ENCODE data around the gene NT5DC4. TPM values are rescaled to one million over a fixed set of nuclear protein-coding genes. Genes with fewer than 3 reads are reported as not detected.

NT5DC4 gene
- total and polyA plus RNA-seq, 2 of the 8 experiments (the other 6 are each of a cell fraction or from before 2014, with no cell fraction given) = not detected

DNA sequence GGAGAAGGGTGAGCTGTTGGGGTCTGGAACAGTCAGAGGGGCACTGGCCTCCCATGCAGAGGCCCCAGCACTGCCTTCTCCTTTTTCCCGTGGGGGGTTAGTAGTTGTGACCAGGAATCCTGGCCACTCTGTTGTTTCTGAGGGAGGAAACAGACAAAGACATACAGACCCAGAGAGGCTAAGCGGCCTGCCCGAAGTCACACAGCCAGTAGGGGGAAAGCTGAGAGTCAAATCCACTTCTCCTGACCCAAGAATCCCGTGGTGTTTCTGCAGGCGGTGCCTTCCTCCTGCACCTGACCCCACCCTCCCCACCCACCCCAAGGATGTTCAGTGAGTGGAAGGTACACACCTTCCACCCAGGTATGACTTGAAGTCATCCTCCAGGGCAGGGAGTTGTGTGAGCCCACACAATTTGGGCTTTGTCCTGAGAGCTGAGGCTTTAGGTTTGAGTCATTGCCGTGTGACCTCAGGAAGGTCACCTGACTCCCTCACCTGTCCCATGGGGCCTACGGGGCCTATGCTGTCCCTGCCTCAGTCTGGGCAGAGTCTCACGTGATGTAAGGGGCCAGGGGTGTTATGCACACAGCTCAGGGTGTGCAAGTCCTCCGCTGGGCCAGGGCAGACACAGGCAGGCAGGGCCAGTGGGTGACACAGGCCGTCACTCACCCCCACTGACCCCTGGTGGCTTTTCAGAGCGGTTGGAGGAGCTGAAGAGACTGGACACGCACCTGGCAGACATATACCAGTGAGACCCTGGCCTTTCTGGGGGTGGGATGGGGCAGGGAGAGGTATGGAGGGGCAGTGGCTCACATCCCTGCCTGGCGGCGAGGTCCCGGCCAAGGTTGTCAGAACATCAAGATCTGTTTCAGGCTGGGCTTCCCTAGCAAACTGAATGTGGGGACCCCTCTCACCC, 5.0 kb downstream of the NT5DC4 start:
- H3K9ac ChIP-seq (replicated peaks in 1 of 4; ENCODE audit: extremely low read depth in 1 of 4, low read depth in 3 of 4, low read length in 3 of 4) = no peak overlapping the region
- H3K23me2 ChIP-seq (ENCODE audit: low read depth, low read length) = no peaks in the 10 kb centered on the region

More for the DNA sequence above, 5.0 kb downstream of the NT5DC4 start:
- no peak overlapping the region for H2BK20ac ChIP-seq (ENCODE audit: low read length)
- TF ChIP-seq, protein P1, sequence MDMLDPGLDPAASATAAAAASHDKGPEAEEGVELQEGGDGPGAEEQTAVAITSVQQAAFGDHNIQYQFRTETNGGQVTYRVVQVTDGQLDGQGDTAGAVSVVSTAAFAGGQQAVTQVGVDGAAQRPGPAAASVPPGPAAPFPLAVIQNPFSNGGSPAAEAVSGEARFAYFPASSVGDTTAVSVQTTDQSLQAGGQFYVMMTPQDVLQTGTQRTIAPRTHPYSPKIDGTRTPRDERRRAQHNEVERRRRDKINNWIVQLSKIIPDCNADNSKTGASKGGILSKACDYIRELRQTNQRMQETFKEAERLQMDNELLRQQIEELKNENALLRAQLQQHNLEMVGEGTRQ (IDR thresholded peaks at IDR 0.05; ENCODE audit: low read length) = peak; percentile 59
- TF ChIP-seq, protein P2, sequence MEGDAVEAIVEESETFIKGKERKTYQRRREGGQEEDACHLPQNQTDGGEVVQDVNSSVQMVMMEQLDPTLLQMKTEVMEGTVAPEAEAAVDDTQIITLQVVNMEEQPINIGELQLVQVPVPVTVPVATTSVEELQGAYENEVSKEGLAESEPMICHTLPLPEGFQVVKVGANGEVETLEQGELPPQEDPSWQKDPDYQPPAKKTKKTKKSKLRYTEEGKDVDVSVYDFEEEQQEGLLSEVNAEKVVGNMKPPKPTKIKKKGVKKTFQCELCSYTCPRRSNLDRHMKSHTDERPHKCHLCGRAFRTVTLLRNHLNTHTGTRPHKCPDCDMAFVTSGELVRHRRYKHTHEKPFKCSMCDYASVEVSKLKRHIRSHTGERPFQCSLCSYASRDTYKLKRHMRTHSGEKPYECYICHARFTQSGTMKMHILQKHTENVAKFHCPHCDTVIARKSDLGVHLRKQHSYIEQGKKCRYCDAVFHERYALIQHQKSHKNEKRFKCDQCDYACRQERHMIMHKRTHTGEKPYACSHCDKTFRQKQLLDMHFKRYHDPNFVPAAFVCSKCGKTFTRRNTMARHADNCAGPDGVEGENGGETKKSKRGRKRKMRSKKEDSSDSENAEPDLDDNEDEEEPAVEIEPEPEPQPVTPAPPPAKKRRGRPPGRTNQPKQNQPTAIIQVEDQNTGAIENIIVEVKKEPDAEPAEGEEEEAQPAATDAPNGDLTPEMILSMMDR (IDR thresholded peaks at IDR 0.05; ENCODE audit: control extremely low read depth in 1 of 3, insufficient read depth in 1 of 3, low read depth in 1 of 3, low read length in 3 of 3) = no peak
- no peak overlapping the region for H2BK120ac ChIP-seq (replicated peaks; ENCODE audit: low read depth, low read length)
- H3K4ac ChIP-seq (replicated peaks; ENCODE audit: insufficient read length, low read depth, low read length) = no peak overlapping the region
- no peak overlapping the region for H4K5ac ChIP-seq (ENCODE audit: insufficient read length, low read depth, low read length)
- no peak overlapping the region for H3K27ac ChIP-seq (ENCODE audit: low read depth, low read length)
- H3K56ac ChIP-seq (replicated peaks; ENCODE audit: insufficient read length, low read depth, low read length) = no peak overlapping the region
- no peak overlapping the region for H3K23ac ChIP-seq (ENCODE audit: insufficient read length)
- 83% methylated on average over 12 of the region's 15 CpGs; no CpG with 5 or more reads in 1 of the 2 experiments for WGBS, 2 experiments (ENCODE audit: extremely low coverage in 1 of 2, insufficient coverage in 1 of 2, insufficient read length in 1 of 2, insufficient replicate concordance in 2 of 2, low coverage in 1 of 2, low lambda C conversion rate in 2 of 2, missing lambda C conversion rate in 1 of 2)
- no peak for FAIRE-seq
- ChIA-PET POLR2A (ENCODE audit: partially characterized antibody) (interaction anchor here (1.0 to 1.6 kb wide), 4 partner anchors 78 to 126 kb away, joined by 3 to 5 read pairs (median 3); partner anchors contain the start of gene SLC20A1), CTCF (ENCODE audit: partially characterized antibody) (interaction anchor here (0.7 to 10.5 kb wide), 50 partner anchors 10 to 251 kb away, joined by 3 to 185 read pairs (median 6); partner anchors contain the start of genes CHCHD5, IL36G and SLC20A1)
- peak overlapping the region; percentile 89 for H4K8ac ChIP-seq (ENCODE audit: extremely low read depth, insufficient read depth, low read length)
- no peak for DNase-seq (ENCODE audit: low read depth in 1 of 2, low spot score in 2 of 2)
- no peak overlapping the region for H3K4me2 ChIP-seq (ENCODE audit: insufficient read depth in 1 of 2, low read depth in 2 of 2, low read length in 2 of 2)
- no peak overlapping the region for H3K4me3 ChIP-seq (ENCODE audit: extremely low read depth in 1 of 4, insufficient read depth in 2 of 4, low read depth in 3 of 4, low read length in 4 of 4)
- no peaks in the 10 kb centered on the region for H3K36me3 ChIP-seq (ENCODE audit: control insufficient read depth in 2 of 4, insufficient read depth in 4 of 4, low read length in 3 of 4)
- no peaks in the 10 kb centered on the region for H3K9me3 ChIP-seq (ENCODE audit: insufficient read depth in 2 of 2, low read depth in 1 of 2, low read length in 1 of 2)
- no peaks in the 10 kb centered on the region for H3K79me2 ChIP-seq (ENCODE audit: control insufficient read depth in 1 of 2, insufficient read depth in 2 of 2, low read length in 2 of 2)
- peak overlapping the region; percentile 81; the same call in 1 of the 2 replicates for H2BK15ac ChIP-seq (ENCODE audit: low read length)
- no peaks in the 10 kb centered on the region; a peak in 2 of 7 replicates for H3K4me1 ChIP-seq (replicated peaks in 1 of 4; ENCODE audit: control insufficient read depth in 3 of 4, insufficient read depth in 4 of 4, low read length in 3 of 4)
- no peak overlapping the region for H2AK5ac ChIP-seq (ENCODE audit: low read depth, low read length)
- no peak overlapping the region for H3K18ac ChIP-seq (ENCODE audit: extremely low read depth, low read length)
- peak overlapping the region; percentile 49; the same call in 1 of the 2 replicates for H2BK5ac ChIP-seq (ENCODE audit: low read depth, low read length)
- peak overlapping the region; percentile 96; the same call in 1 of the 2 replicates for H2AFZ ChIP-seq (ENCODE audit: low read length)
- no peaks in the 10 kb centered on the region for H3K27me3 ChIP-seq (replicated peaks in 1 of 4; ENCODE audit: control insufficient read depth in 3 of 4, extremely low read depth in 1 of 4, insufficient read depth in 3 of 4, low read length in 3 of 4)
- no peaks in the 10 kb centered on the region for H3K79me1 ChIP-seq (ENCODE audit: low read depth, low read length)
- H3K14ac ChIP-seq (ENCODE audit: insufficient read length) = no peak overlapping the region
- peak overlapping the region; percentile 66 for H4K91ac ChIP-seq (replicated peaks; ENCODE audit: insufficient read length, low read length)
- peak overlapping the region; percentile 44; the same call in 1 of the 2 replicates for H2BK12ac ChIP-seq (ENCODE audit: low read depth, low read length)
- no peaks in the 10 kb centered on the region for H4K20me1 ChIP-seq (replicated peaks in 1 of 2; ENCODE audit: control insufficient read depth in 1 of 2, insufficient read depth in 2 of 2, low read length in 2 of 2)

Data from H1 (cell line).